RWPE2 (cell line): ENCODE results near the gene SHISA9.

ENCODE experiments used
- ATAC-seq: fragments of 200-7000 bp; cut with Tn5 transposase; 3 replicates; pipeline ENCODE4 v1.9.1; 2021; ENCODE audit warnings: low read depth
- DNase-seq: peaks from one replicate; pipeline ENCODE4 v3.0.0-alpha.2; 2020; ENCODE audit warnings: low spot score
- H3K27ac ChIP-seq: fragments of 450-650 bp; 2 replicates; pipeline ENCODE4 v1.5.1; 2017; ENCODE audit warnings: mild to moderate bottlenecking; ENCODE audit not compliant: poor library complexity, severe bottlenecking
- H3K27me3 ChIP-seq: fragments of 250-450 bp; sonication (Bioruptor Pico); 2 replicates; pipeline ENCODE4 v1.5.1; 2021; ENCODE audit warnings: mild to moderate bottlenecking, moderate library complexity; ENCODE audit not compliant: insufficient read depth, poor library complexity, severe bottlenecking
- H3K36me3 ChIP-seq: fragments of 250-450 bp; sonication (Bioruptor Pico); 2 replicates; pipeline ENCODE4 v1.5.1; 2020; ENCODE audit warnings: low read depth, mild to moderate bottlenecking, moderate library complexity
- H3K4me1 ChIP-seq: fragments of 250-450 bp; sonication (Bioruptor Pico); 2 replicates; pipeline ENCODE4 v1.5.1; 2021; ENCODE audit warnings: mild to moderate bottlenecking, moderate library complexity; ENCODE audit not compliant: insufficient read depth, poor library complexity, severe bottlenecking
- H3K4me3 ChIP-seq: fragments of 250-450 bp; sonication (Bioruptor Pico); 2 replicates; pipeline ENCODE4 v1.5.1; 2021; ENCODE audit warnings: mild to moderate bottlenecking, moderate library complexity; ENCODE audit not compliant: severe bottlenecking
- H3K9me3 ChIP-seq: fragments of 250-450 bp; sonication (Bioruptor Pico); 2 replicates; pipeline ENCODE4 v1.5.1; 2021; ENCODE audit warnings: mild to moderate bottlenecking, moderate library complexity; ENCODE audit not compliant: severe bottlenecking
- TF ChIP-seq, protein P1 (sequence below): fragments of 450-650 bp; IDR thresholded peaks from one replicate; pipeline ENCODE4 v1.5.1; 2017; ENCODE audit warnings: mild to moderate bottlenecking, moderate library complexity; ENCODE audit not compliant: poor library complexity, severe bottlenecking

Gene SHISA9

DNA sequence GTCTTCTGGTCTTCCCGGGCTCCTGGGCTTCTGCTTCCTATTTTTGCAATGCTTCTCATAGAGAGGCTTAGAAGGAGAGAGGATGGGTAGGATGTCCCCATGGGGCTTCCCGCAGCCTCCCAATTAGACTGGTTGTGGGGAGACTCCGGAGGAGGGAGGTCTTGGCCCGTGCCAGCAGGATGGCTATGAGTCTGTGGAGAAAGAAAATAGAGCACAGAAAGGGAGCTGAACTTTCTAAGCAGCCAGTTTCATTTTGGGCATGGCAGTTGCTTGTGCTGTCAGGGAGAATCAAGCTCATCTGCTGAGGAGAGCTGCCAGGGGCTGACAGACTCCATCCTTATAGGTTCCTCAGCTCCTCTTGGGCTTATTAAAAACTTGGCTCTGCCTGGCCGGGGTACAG, 204.0 kb downstream of the SHISA9 start:
- peaks cover 3% of the 10 kb centered on the region for H3K9me3 ChIP-seq
- ATAC-seq, result no peak
- no peak for DNase-seq
- TF ChIP-seq, protein P1, sequence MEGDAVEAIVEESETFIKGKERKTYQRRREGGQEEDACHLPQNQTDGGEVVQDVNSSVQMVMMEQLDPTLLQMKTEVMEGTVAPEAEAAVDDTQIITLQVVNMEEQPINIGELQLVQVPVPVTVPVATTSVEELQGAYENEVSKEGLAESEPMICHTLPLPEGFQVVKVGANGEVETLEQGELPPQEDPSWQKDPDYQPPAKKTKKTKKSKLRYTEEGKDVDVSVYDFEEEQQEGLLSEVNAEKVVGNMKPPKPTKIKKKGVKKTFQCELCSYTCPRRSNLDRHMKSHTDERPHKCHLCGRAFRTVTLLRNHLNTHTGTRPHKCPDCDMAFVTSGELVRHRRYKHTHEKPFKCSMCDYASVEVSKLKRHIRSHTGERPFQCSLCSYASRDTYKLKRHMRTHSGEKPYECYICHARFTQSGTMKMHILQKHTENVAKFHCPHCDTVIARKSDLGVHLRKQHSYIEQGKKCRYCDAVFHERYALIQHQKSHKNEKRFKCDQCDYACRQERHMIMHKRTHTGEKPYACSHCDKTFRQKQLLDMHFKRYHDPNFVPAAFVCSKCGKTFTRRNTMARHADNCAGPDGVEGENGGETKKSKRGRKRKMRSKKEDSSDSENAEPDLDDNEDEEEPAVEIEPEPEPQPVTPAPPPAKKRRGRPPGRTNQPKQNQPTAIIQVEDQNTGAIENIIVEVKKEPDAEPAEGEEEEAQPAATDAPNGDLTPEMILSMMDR, result no peak
- H3K27ac ChIP-seq, result no peak overlapping the region
- H3K4me1 ChIP-seq, result peaks cover 3% of the 10 kb centered on the region
- H3K36me3 ChIP-seq, result no peaks in the 10 kb centered on the region
- no peaks in the 10 kb centered on the region for H3K27me3 ChIP-seq
- H3K4me3 ChIP-seq, result no peak overlapping the region

DNA sequence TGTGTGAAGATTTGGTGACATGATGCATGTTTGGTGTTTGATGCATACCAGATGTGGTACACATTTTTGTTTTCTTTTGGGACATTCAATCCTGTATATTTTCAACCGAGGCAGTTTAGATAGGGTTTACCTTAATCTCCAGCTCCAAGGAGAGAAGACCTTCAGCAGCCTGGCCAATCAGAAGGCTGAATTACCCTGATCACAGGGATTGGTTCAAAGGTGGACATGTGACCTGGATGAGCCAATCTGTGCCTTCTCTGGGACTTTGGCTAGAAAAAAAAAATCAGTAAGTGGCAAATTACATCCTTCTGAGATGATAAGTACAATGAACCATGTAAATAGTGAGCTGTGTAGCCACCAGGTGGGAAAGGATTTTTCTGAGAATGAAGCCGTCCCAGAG, 205.1 kb downstream of the SHISA9 start:
- DNase-seq, result no peak
- Histone ChIP-seq H3K27ac (no peak overlapping the region), H3K36me3 (no peaks in the 10 kb centered on the region), H3K9me3 (peaks cover 3% of the 10 kb centered on the region), H3K27me3 (no peaks in the 10 kb centered on the region), H3K4me3 (no peak overlapping the region), H3K4me1 (peaks cover 8% of the 10 kb centered on the region)
- ATAC-seq, result no peak
- TF ChIP-seq, protein P1, result no peak

DNA sequence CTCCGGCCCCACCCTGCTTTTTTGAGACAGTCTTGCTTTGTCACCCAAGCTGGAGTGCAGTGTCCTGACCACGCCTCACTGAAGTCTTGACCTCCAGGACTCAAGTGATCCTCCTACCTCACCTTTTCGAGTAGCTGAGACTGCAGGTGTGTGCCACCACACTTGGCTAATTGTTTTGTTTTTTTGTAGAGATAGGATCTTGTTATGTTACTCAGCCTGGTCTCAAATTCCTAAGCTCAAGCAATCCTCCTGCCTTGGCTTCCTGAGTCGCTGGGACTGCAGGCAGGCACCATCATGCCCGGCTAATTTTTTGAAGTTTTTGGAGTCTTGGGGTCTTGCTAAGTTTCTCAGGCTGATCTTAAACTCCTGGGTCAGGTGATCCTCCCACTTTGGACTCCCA, 206.7 kb downstream of the SHISA9 start:
- H3K27me3 ChIP-seq, result no peaks in the 10 kb centered on the region
- TF ChIP-seq, protein P1, result no peak

DNA sequence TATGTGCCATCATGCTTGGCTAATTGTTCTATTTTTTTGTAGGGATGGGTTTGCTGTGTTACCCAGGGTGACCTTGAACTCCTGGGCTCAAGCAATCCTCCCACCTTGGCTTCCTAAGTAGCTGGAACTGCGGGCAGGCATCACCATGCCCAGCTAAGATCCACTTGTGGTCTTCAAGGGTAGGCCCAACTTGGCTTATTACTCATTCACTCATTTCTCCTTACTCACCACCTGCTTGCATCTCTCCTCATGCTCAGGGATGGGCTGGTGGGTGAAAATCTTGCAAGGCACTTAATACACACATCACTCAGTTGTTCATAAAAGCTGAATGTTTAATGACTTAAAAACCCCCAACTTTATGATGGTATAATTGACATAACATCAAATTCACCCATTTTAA, 207.8 kb downstream of the SHISA9 start:
- no peaks in the 10 kb centered on the region for H3K36me3 ChIP-seq
- TF ChIP-seq, protein P1, result no peak
- DNase-seq, result no peak
- H3K4me1 ChIP-seq, result peaks cover 11% of the 10 kb centered on the region
- H3K27ac ChIP-seq, result peak overlapping the region; percentile 97
- H3K9me3 ChIP-seq, result peaks cover 3% of the 10 kb centered on the region
- no peak overlapping the region for H3K4me3 ChIP-seq
- ATAC-seq, result no peak
- no peaks in the 10 kb centered on the region for H3K27me3 ChIP-seq

More for the DNA sequence above, 206.7 kb downstream of the SHISA9 start:
- no peaks in the 10 kb centered on the region for H3K36me3 ChIP-seq
- H3K27ac ChIP-seq, result peak overlapping the region; percentile 97
- DNase-seq (no peak), ATAC-seq (no peak)
- no peak overlapping the region for H3K4me3 ChIP-seq
- peaks cover 3% of the 10 kb centered on the region for H3K9me3 ChIP-seq
- peaks cover 11% of the 10 kb centered on the region for H3K4me1 ChIP-seq

DNA sequence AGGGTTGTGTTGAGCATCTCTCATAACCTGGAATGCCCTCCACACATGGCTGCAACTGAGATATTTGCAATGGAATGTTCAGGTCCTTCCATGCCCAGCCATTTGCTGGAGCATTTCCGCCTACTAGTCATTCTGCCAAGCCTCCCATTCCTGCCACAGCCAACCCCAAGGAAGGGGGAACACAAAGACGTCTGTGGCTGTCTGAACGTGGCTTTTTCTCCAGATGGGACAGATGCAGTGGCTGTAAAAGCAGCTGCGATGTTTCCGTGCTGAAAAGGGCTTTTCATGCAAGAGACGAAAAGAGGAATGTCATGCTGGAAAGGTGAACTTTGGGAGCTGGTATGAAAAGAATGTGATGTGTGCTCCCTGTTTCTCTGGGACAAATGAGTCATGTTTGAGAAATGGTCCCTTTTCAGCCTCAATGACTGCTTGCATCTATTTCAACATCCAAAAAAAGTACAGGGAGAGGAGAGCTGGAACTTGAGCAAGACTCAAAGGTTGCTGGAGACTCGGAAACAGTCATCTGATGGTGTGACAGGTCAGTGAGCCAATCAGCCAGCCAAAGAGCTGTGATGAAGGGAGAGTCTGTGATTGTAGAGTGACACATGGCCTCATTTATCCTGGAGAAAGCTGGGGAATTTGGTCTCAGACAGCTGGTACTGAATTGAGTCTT, 208.9 kb downstream of the SHISA9 start:
- Histone ChIP-seq H3K27me3 (no peaks in the 10 kb centered on the region), H3K27ac (peak overlapping the region; percentile 97), H3K9me3 (peaks cover 3% of the 10 kb centered on the region), H3K4me3 (no peak overlapping the region), H3K4me1 (peaks cover 11% of the 10 kb centered on the region), H3K36me3 (no peaks in the 10 kb centered on the region)
- TF ChIP-seq, protein P1, result no peak
- ATAC-seq (peak; percentile 87), DNase-seq (peak; percentile 65)
